Liver (tissue), 9 donors: ENCODE measurements around the gene LMF1. TPM values are rescaled to one million over a fixed set of nuclear protein-coding genes. Genes with fewer than 3 reads are reported as not detected.

Experiments
- DNase-seq: peaks from one replicate; pipeline ENCODE4 v3.0.0-alpha.2; 2017; ENCODE audit warnings: low spot score
- H3K27ac ChIP-seq, 2 donors: one replicate each; pipeline ENCODE4 v1.7.0; 2013; ENCODE audit warnings: inconsistent platforms in 2 of 2, low read length in 2 of 2, control low read depth in 1 of 2, low read depth in 1 of 2, mild to moderate bottlenecking in 1 of 2
- H3K27me3 ChIP-seq, 4 donors: one replicate each; pipeline versions ENCODE4 v1.6.1 to v1.7.0; 2013; ENCODE audit warnings: low read length in 3 of 4, inconsistent platforms in 1 of 4, mild to moderate bottlenecking in 1 of 4, moderate library complexity in 1 of 4; ENCODE audit not compliant: control insufficient read depth in 4 of 4, insufficient read depth in 4 of 4
- H3K36me3 ChIP-seq, 4 donors: one replicate each; pipeline versions ENCODE4 v1.6.1 to v1.7.0; 2013; ENCODE audit warnings: low read length in 3 of 4, mild to moderate bottlenecking in 3 of 4, low read depth in 1 of 4, moderate library complexity in 1 of 4; ENCODE audit not compliant: control insufficient read depth in 4 of 4, insufficient read depth in 3 of 4
- H3K4me1 ChIP-seq, 4 donors: one replicate each; pipeline versions ENCODE4 v1.6.1 to v1.7.0; 2013; ENCODE audit warnings: low read length in 3 of 4, mild to moderate bottlenecking in 3 of 4, moderate library complexity in 1 of 4; ENCODE audit not compliant: control insufficient read depth in 4 of 4, insufficient read depth in 4 of 4
- H3K4me3 ChIP-seq, 3 donors: one replicate each; pipeline versions ENCODE4 v1.6.1 to v1.7.0; 2013; ENCODE audit warnings: low read length in 3 of 3, control low read depth in 1 of 3, low read depth in 1 of 3, mild to moderate bottlenecking in 1 of 3
- H3K9ac ChIP-seq, 2 donors: one replicate each; pipeline ENCODE4 v1.7.0; 2013; ENCODE audit warnings: low read length in 2 of 2, mild to moderate bottlenecking in 2 of 2, moderate library complexity in 2 of 2, control low read depth in 1 of 2, low read depth in 1 of 2
- H3K9me3 ChIP-seq, 4 donors: one replicate each; pipeline versions ENCODE4 v1.6.1 to v1.7.0; 2013; ENCODE audit warnings: low read length in 3 of 4; ENCODE audit not compliant: control insufficient read depth in 4 of 4
- ATF3 ChIP-seq: IDR thresholded peaks from 2 replicates; pipeline ENCODE4 v1.6.1; 2016; ENCODE audit warnings: antibody characterized with exemption
- EGR1 ChIP-seq, 2 donors: IDR thresholded peaks; 2 replicates each; pipeline ENCODE4 v1.6.1; 2016 to 2018; ENCODE audit warnings: antibody characterized with exemption in 2 of 2, low read depth in 2 of 2
- FOXA1 ChIP-seq: IDR thresholded peaks from 2 replicates; pipeline ENCODE4 v1.6.1; 2016; ENCODE audit warnings: antibody characterized with exemption
- FOXA2 ChIP-seq: IDR thresholded peaks from 2 replicates; pipeline ENCODE4 v1.6.1; 2016; ENCODE audit warnings: antibody characterized with exemption
- GABPA ChIP-seq, 2 donors: IDR thresholded peaks in 1 of 2; conservative IDR thresholded peaks in 1 of 2; 2 replicates each; pipeline ENCODE4 v1.6.1; 2016; ENCODE audit warnings: antibody characterized with exemption in 2 of 2, mild to moderate bottlenecking in 1 of 2, moderate library complexity in 1 of 2
- HNF4A ChIP-seq, 2 donors: conservative IDR thresholded peaks; 2 replicates each; pipeline ENCODE4 v1.6.1; 2016; ENCODE audit warnings: antibody characterized with exemption in 2 of 2, mild to moderate bottlenecking in 2 of 2
- HNF4G ChIP-seq: IDR thresholded peaks from 2 replicates; pipeline ENCODE4 v1.6.1; 2016; ENCODE audit warnings: antibody characterized with exemption
- JUND ChIP-seq, 2 donors: IDR thresholded peaks; 2 replicates each; pipeline ENCODE4 v1.6.1; 2016; ENCODE audit warnings: antibody characterized with exemption in 2 of 2
- NR2F2 ChIP-seq: IDR thresholded peaks from 2 replicates; pipeline ENCODE4 v1.6.1; 2016; ENCODE audit warnings: antibody characterized with exemption
- RAD21 ChIP-seq, 2 donors: IDR thresholded peaks; 2 replicates each; pipeline ENCODE4 v1.6.1; 2016; ENCODE audit warnings: antibody characterized with exemption in 2 of 2, mild to moderate bottlenecking in 2 of 2
- RXRA ChIP-seq, 2 donors: IDR thresholded peaks; 2 replicates each; pipeline ENCODE4 v1.6.1; 2017 to 2018; ENCODE audit warnings: antibody characterized with exemption in 2 of 2, mild to moderate bottlenecking in 1 of 2
- SP1 ChIP-seq: IDR thresholded peaks from 2 replicates; pipeline ENCODE4 v1.6.1; 2018; ENCODE audit warnings: antibody characterized with exemption, mild to moderate bottlenecking
- TAF1 ChIP-seq: conservative IDR thresholded peaks from 2 replicates; pipeline ENCODE4 v1.6.1; 2016; ENCODE audit warnings: antibody characterized with exemption, mild to moderate bottlenecking
- YY1 ChIP-seq: IDR thresholded peaks from 2 replicates; pipeline ENCODE4 v1.6.1; 2016; ENCODE audit warnings: antibody characterized with exemption, mild to moderate bottlenecking
- WGBS: extraction: QIAGEN DNeasy Blood & Tissue Kit; methylation state at CpG from one replicate; pipeline ENCODE4 v1.1.7; 2013; 5-methylcytosine and 5-hydroxymethylcytosine counted together
- polyA plus RNA-seq, 2 donors: library from polyadenylated mRNA; stranded (reverse) in 1 of 2; unstranded in 1 of 2; fragments of 200-250 nt in 1 of 2; fragments of >200 nt in 1 of 2; fragmentation: Nextera tagmentation in 1 of 2; extraction: Ambion mirVana in 1 of 2; gene quantifications; one replicate each; pipeline versions ENCODE4 v1.2.1 to v1.2.3, GENCODE V29; 2013 to 2015
- total RNA-seq, 2 donors: library from RNA; depleted of rRNA; stranded (reverse); fragments of >200 nt; gene quantifications; one replicate each; pipeline ENCODE4 v1.2.3, GENCODE V29; 2014
- TF ChIP-seq, protein P1 (sequence below): IDR thresholded peaks from 2 replicates; pipeline ENCODE4 v1.6.1; 2016; ENCODE audit warnings: antibody characterized with exemption
- TF ChIP-seq, protein P2 (sequence below): IDR thresholded peaks from 2 replicates; pipeline ENCODE4 v1.6.1; 2016; ENCODE audit warnings: antibody characterized with exemption
- TF ChIP-seq, protein P3 (sequence below): IDR thresholded peaks from 2 replicates; pipeline ENCODE4 v1.6.1; 2016; ENCODE audit warnings: antibody characterized with exemption, mild to moderate bottlenecking
- donor health status: healthy.
- donor health status: healthy.
- donor health status: healthy.
- donor health status: healthy.
- donor health status: healthy.

The LMF1 gene
- total and polyA plus RNA-seq, 4 donors: 8.8 to 24.3 (median 12.6) TPM

DNA sequence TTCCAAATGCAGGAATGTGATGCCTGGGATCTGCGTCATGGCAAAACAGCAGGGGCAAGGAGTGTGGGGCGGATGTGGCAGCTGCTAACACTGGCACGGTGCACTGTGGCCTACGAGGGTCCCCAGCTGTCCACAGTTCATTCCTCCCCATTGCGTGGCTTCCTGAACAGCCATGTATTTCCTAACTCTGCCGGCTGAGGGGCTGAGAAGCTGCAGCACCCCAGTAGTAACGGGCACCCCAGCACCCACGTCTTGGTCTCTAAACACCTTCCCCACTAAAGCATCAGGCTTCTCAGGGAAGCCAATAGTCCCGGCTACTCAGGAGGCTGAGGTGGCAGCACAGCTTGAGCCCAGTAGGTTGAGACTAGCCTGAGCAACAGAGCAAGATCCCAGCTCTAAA, 47.6 kb downstream of the LMF1 start:
- Histone ChIP-seq H3K4me3 (no peak overlapping the region), H3K36me3 (peaks cover 0 to 14% (median 0%) of the 10 kb centered on the region in 4 donors), H3K9me3 (peaks cover 0 to 6% (median 0%) of the 10 kb centered on the region in 4 donors), H3K4me1 (no peaks in the 10 kb centered on the region), H3K27me3 (no peaks in the 10 kb centered on the region), H3K27ac (no peak overlapping the region), H3K9ac (no peak overlapping the region)
- WGBS: 97% methylated on average over 9 of the region's 9 CpGs
- DNase-seq: no peak
- TF ChIP-seq FOXA2: no peak
- TF ChIP-seq, protein P1, sequence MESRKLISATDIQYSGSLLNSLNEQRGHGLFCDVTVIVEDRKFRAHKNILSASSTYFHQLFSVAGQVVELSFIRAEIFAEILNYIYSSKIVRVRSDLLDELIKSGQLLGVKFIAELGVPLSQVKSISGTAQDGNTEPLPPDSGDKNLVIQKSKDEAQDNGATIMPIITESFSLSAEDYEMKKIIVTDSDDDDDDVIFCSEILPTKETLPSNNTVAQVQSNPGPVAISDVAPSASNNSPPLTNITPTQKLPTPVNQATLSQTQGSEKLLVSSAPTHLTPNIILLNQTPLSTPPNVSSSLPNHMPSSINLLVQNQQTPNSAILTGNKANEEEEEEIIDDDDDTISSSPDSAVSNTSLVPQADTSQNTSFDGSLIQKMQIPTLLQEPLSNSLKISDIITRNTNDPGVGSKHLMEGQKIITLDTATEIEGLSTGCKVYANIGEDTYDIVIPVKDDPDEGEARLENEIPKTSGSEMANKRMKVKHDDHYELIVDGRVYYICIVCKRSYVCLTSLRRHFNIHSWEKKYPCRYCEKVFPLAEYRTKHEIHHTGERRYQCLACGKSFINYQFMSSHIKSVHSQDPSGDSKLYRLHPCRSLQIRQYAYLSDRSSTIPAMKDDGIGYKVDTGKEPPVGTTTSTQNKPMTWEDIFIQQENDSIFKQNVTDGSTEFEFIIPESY: no peak
- TF ChIP-seq, protein P2, sequence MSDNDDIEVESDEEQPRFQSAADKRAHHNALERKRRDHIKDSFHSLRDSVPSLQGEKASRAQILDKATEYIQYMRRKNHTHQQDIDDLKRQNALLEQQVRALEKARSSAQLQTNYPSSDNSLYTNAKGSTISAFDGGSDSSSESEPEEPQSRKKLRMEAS: no peak
- no peak for TF ChIP-seq RXRA (IDR thresholded peaks at IDR 0.05)
- no peak for TF ChIP-seq HNF4A (conservative IDR thresholded peaks at IDR 0.05)
- no peak for TF ChIP-seq HNF4G
- no peak for TF ChIP-seq GABPA (IDR thresholded peaks at IDR 0.05 in 1 of 2, conservative IDR thresholded peaks at IDR 0.05 in 1 of 2)
- no peak for TF ChIP-seq ATF3
- TF ChIP-seq NR2F2: no peak
- TF ChIP-seq JUND (IDR thresholded peaks at IDR 0.05): no peak
- no peak for TF ChIP-seq TAF1
- no peak for TF ChIP-seq RAD21 (IDR thresholded peaks at IDR 0.05)
- TF ChIP-seq SP1: no peak
- TF ChIP-seq EGR1 (IDR thresholded peaks at IDR 0.05; ENCODE audit: low read depth in 2 of 2): no peak
- no peak for TF ChIP-seq YY1
- no peak for TF ChIP-seq FOXA1
- TF ChIP-seq, protein P3, sequence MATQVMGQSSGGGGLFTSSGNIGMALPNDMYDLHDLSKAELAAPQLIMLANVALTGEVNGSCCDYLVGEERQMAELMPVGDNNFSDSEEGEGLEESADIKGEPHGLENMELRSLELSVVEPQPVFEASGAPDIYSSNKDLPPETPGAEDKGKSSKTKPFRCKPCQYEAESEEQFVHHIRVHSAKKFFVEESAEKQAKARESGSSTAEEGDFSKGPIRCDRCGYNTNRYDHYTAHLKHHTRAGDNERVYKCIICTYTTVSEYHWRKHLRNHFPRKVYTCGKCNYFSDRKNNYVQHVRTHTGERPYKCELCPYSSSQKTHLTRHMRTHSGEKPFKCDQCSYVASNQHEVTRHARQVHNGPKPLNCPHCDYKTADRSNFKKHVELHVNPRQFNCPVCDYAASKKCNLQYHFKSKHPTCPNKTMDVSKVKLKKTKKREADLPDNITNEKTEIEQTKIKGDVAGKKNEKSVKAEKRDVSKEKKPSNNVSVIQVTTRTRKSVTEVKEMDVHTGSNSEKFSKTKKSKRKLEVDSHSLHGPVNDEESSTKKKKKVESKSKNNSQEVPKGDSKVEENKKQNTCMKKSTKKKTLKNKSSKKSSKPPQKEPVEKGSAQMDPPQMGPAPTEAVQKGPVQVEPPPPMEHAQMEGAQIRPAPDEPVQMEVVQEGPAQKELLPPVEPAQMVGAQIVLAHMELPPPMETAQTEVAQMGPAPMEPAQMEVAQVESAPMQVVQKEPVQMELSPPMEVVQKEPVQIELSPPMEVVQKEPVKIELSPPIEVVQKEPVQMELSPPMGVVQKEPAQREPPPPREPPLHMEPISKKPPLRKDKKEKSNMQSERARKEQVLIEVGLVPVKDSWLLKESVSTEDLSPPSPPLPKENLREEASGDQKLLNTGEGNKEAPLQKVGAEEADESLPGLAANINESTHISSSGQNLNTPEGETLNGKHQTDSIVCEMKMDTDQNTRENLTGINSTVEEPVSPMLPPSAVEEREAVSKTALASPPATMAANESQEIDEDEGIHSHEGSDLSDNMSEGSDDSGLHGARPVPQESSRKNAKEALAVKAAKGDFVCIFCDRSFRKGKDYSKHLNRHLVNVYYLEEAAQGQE: no peak

GRCh38 chr16:922051-922450, 48.7 kb downstream of the LMF1 start:
- Histone ChIP-seq H3K9ac (no peak overlapping the region), H3K4me1 (no peaks in the 10 kb centered on the region), H3K36me3 (peaks cover 0 to 14% (median 0%) of the 10 kb centered on the region in 4 donors), H3K4me3 (no peak overlapping the region), H3K27ac (no peak overlapping the region), H3K27me3 (no peaks in the 10 kb centered on the region), H3K9me3 (peaks cover 0 to 6% (median 0%) of the 10 kb centered on the region in 4 donors)
- WGBS: 98% methylated on average over 13 of the region's 13 CpGs
- DNase-seq: no peak
- TF ChIP-seq FOXA2: no peak
- TF ChIP-seq, protein P3: no peak
- TF ChIP-seq, protein P2: no peak
- TF ChIP-seq SP1: no peak
- TF ChIP-seq TAF1: no peak
- TF ChIP-seq HNF4A (conservative IDR thresholded peaks at IDR 0.05): no peak
